SK-N-SH treated with all-trans-retinoic acid at 6 μM for 48 hours (cell line): ENCODE measurements around the gene MSH5.

Experiments used
- ATAC-seq: fragments of 200-7000 bp; cut with Tn5 transposase; 3 replicates; pipeline ENCODE4 v1.9.1; 2020; ENCODE audit warnings: mild to moderate bottlenecking, moderate library complexity
- ARNTL ChIP-seq: fragments of 450-650 bp; formaldehyde crosslinking; IDR thresholded peaks from 2 replicates; pipeline ENCODE4 v1.5.0; 2020; ENCODE audit warnings: low read depth, mild to moderate bottlenecking, moderate library complexity, borderline replicate concordance
- BACH2 ChIP-seq: fragments of 250-450 bp; sonication (Bioruptor Pico); IDR thresholded peaks from 2 replicates; pipeline ENCODE4 v1.9.0; 2021; ENCODE audit warnings: mild to moderate bottlenecking, borderline replicate concordance
- CSDC2 ChIP-seq: fragments of 250-450 bp; sonication (Bioruptor Pico); IDR thresholded peaks from 2 replicates; pipeline ENCODE4 v1.5.0; 2020; ENCODE audit warnings: mild to moderate bottlenecking, moderate library complexity
- GLIS3 ChIP-seq: fragments of 250-450 bp; sonication (Bioruptor Pico); IDR thresholded peaks from 2 replicates; pipeline ENCODE4 v1.5.0; 2020; ENCODE audit warnings: mild to moderate bottlenecking, moderate library complexity
- ISL1 ChIP-seq: fragments of 250-450 bp; sonication (Bioruptor Pico); IDR thresholded peaks from 2 replicates; pipeline ENCODE4 v2.1.2; 2022; ENCODE audit warnings: mild to moderate bottlenecking, moderate library complexity
- OSR1 ChIP-seq: fragments of 250-450 bp; sonication (Bioruptor Pico); IDR thresholded peaks from 2 replicates; pipeline ENCODE4 v1.8.0; 2022; ENCODE audit warnings: moderate library complexity, mild to moderate bottlenecking, inconsistent platforms
- PPARA ChIP-seq: fragments of 250-450 bp; sonication (Bioruptor Pico); IDR thresholded peaks from 2 replicates; pipeline ENCODE4 v1.5.0; 2020; ENCODE audit warnings: mild to moderate bottlenecking, borderline replicate concordance
- RARB ChIP-seq: fragments of 250-450 bp; sonication (Bioruptor Pico); IDR thresholded peaks from 2 replicates; pipeline ENCODE4 v1.8.0; 2021; ENCODE audit warnings: mild to moderate bottlenecking, moderate library complexity
- SNAI2 ChIP-seq: fragments of 250-450 bp; sonication (Bioruptor Pico); IDR thresholded peaks from 2 replicates; pipeline ENCODE4 v1.5.0; 2020; ENCODE audit warnings: mild to moderate bottlenecking, moderate library complexity
- TCF4 ChIP-seq: fragments of 250-450 bp; sonication (Bioruptor Pico); IDR thresholded peaks from 2 replicates; pipeline ENCODE4 v1.8.0; 2021; ENCODE audit warnings: mild to moderate bottlenecking, moderate library complexity, borderline replicate concordance
- TOX ChIP-seq: fragments of 250-450 bp; sonication (Bioruptor Pico); IDR thresholded peaks from 2 replicates; pipeline ENCODE4 v1.8.0; 2021; ENCODE audit warnings: mild to moderate bottlenecking, moderate library complexity, borderline replicate concordance
- ZC3H10 ChIP-seq: fragments of 250-450 bp; sonication (Bioruptor Pico); IDR thresholded peaks from 2 replicates; pipeline ENCODE4 v1.5.1; 2021; ENCODE audit warnings: mild to moderate bottlenecking, moderate library complexity
- ZNF565 ChIP-seq: fragments of 450-650 bp; formaldehyde crosslinking; conservative IDR thresholded peaks from 2 replicates; pipeline ENCODE4 v1.5.0; 2020; ENCODE audit warnings: low read depth, mild to moderate bottlenecking, moderate library complexity
- ZNF70 ChIP-seq: fragments of 450-650 bp; formaldehyde crosslinking; IDR thresholded peaks from 2 replicates; pipeline ENCODE4 v1.5.0; 2020; ENCODE audit warnings: mild to moderate bottlenecking, moderate library complexity
- ZNF8 ChIP-seq: fragments of 450-650 bp; formaldehyde crosslinking; IDR thresholded peaks from 2 replicates; pipeline ENCODE4 v1.5.0; 2020; ENCODE audit warnings: mild to moderate bottlenecking, moderate library complexity
- TF ChIP-seq, protein P1 (sequence below): fragments of 250-450 bp; sonication (Bioruptor Pico); IDR thresholded peaks from 2 replicates; pipeline ENCODE4 v1.5.1; 2021; ENCODE audit warnings: mild to moderate bottlenecking, moderate library complexity
- TF ChIP-seq, protein P2 (sequence below): fragments of 250-450 bp; sonication (Bioruptor Pico); IDR thresholded peaks from 2 replicates; pipeline ENCODE4 v1.8.0; 2020; ENCODE audit warnings: mild to moderate bottlenecking, moderate library complexity, borderline replicate concordance
- TF ChIP-seq, protein P3 (sequence below): fragments of 250-450 bp; sonication (Bioruptor Pico); IDR thresholded peaks from 2 replicates; pipeline ENCODE4 v1.5.1; 2020; ENCODE audit warnings: low read depth, mild to moderate bottlenecking, moderate library complexity
- TF ChIP-seq, protein P4 (sequence below): fragments of 250-450 bp; sonication (Bioruptor Pico); IDR thresholded peaks from 2 replicates; pipeline ENCODE4 v1.5.0; 2020; ENCODE audit warnings: mild to moderate bottlenecking, moderate library complexity

Gene MSH5

GRCh38 chr6:31730631-31731086 is 9.1 kb upstream of the MSH5 start:
- no peak for ATAC-seq
- TF ChIP-seq, protein P1, sequence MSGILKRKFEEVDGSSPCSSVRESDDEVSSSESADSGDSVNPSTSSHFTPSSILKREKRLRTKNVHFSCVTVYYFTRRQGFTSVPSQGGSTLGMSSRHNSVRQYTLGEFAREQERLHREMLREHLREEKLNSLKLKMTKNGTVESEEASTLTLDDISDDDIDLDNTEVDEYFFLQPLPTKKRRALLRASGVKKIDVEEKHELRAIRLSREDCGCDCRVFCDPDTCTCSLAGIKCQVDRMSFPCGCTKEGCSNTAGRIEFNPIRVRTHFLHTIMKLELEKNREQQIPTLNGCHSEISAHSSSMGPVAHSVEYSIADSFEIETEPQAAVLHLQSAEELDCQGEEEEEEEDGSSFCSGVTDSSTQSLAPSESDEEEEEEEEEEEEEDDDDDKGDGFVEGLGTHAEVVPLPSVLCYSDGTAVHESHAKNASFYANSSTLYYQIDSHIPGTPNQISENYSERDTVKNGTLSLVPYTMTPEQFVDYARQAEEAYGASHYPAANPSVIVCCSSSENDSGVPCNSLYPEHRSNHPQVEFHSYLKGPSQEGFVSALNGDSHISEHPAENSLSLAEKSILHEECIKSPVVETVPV (CRISPR knock-in tag): no peak
- TF ChIP-seq TCF4 (CRISPR knock-in tag) (no peak), ZC3H10 (CRISPR knock-in tag) (no peak), SNAI2 (CRISPR knock-in tag) (no peak), GLIS3 (CRISPR knock-in tag) (no peak), CSDC2 (CRISPR knock-in tag) (no peak), ARNTL (no peak), PPARA (CRISPR knock-in tag) (no peak), RARB (CRISPR knock-in tag) (no peak), TOX (CRISPR knock-in tag) (no peak), OSR1 (CRISPR knock-in tag) (no peak)
- TF ChIP-seq, protein P2, sequence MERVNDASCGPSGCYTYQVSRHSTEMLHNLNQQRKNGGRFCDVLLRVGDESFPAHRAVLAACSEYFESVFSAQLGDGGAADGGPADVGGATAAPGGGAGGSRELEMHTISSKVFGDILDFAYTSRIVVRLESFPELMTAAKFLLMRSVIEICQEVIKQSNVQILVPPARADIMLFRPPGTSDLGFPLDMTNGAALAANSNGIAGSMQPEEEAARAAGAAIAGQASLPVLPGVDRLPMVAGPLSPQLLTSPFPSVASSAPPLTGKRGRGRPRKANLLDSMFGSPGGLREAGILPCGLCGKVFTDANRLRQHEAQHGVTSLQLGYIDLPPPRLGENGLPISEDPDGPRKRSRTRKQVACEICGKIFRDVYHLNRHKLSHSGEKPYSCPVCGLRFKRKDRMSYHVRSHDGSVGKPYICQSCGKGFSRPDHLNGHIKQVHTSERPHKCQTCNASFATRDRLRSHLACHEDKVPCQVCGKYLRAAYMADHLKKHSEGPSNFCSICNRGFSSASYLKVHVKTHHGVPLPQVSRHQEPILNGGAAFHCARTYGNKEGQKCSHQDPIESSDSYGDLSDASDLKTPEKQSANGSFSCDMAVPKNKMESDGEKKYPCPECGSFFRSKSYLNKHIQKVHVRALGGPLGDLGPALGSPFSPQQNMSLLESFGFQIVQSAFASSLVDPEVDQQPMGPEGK: no peak
- TF ChIP-seq, protein P3, sequence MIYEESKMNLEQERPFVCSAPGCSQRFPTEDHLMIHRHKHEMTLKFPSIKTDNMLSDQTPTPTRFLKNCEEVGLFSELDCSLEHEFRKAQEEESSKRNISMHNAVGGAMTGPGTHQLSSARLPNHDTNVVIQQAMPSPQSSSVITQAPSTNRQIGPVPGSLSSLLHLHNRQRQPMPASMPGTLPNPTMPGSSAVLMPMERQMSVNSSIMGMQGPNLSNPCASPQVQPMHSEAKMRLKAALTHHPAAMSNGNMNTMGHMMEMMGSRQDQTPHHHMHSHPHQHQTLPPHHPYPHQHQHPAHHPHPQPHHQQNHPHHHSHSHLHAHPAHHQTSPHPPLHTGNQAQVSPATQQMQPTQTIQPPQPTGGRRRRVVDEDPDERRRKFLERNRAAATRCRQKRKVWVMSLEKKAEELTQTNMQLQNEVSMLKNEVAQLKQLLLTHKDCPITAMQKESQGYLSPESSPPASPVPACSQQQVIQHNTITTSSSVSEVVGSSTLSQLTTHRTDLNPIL (CRISPR knock-in tag): no peak
- TF ChIP-seq, protein P4, sequence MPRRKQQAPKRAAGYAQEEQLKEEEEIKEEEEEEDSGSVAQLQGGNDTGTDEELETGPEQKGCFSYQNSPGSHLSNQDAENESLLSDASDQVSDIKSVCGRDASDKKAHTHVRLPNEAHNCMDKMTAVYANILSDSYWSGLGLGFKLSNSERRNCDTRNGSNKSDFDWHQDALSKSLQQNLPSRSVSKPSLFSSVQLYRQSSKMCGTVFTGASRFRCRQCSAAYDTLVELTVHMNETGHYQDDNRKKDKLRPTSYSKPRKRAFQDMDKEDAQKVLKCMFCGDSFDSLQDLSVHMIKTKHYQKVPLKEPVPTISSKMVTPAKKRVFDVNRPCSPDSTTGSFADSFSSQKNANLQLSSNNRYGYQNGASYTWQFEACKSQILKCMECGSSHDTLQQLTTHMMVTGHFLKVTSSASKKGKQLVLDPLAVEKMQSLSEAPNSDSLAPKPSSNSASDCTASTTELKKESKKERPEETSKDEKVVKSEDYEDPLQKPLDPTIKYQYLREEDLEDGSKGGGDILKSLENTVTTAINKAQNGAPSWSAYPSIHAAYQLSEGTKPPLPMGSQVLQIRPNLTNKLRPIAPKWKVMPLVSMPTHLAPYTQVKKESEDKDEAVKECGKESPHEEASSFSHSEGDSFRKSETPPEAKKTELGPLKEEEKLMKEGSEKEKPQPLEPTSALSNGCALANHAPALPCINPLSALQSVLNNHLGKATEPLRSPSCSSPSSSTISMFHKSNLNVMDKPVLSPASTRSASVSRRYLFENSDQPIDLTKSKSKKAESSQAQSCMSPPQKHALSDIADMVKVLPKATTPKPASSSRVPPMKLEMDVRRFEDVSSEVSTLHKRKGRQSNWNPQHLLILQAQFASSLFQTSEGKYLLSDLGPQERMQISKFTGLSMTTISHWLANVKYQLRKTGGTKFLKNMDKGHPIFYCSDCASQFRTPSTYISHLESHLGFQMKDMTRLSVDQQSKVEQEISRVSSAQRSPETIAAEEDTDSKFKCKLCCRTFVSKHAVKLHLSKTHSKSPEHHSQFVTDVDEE: no peak

DNA sequence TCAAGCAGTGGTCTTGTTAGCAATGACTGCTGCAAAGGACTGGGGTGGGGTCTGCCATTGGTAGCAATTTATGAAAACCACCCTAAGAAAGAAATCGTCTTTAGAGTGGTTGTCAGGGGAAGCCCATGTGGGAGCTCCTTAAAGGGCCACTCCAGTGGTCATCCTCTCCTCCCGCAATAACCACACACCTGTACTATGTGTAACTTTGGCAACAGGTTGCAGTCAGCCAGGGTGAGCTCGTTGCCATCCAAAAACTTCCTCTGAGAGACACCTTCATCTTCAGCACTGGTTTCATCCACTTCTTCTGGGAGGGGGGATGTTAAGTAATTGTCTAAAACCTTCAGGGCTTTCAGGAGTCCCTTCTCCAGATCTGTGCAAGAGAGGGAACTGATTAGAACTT is 7.8 kb upstream of the MSH5 start:
- ATAC-seq: no peak

More for the DNA sequence above, 7.8 kb upstream of the MSH5 start:
- TF ChIP-seq, protein P1 (CRISPR knock-in tag): no peak
- TF ChIP-seq PPARA (CRISPR knock-in tag): no peak
- no peak for TF ChIP-seq ISL1
- TF ChIP-seq ZNF8 (CRISPR knock-in tag): no peak
- TF ChIP-seq, protein P2: no peak
- no peak for TF ChIP-seq BACH2 (CRISPR knock-in tag)
- TF ChIP-seq RARB (CRISPR knock-in tag): no peak
- no peak for TF ChIP-seq TOX (CRISPR knock-in tag)
- TF ChIP-seq ZC3H10 (CRISPR knock-in tag): no peak
- no peak for TF ChIP-seq CSDC2 (CRISPR knock-in tag)
- TF ChIP-seq, protein P3 (CRISPR knock-in tag): no peak
- TF ChIP-seq ZNF70 (CRISPR knock-in tag): no peak
- no peak for TF ChIP-seq GLIS3 (CRISPR knock-in tag)
- TF ChIP-seq, protein P4: no peak
- TF ChIP-seq ZNF565 (CRISPR knock-in tag): no peak
- no peak for TF ChIP-seq SNAI2 (CRISPR knock-in tag)
